ENCODE results near the gene PRPF6. TPM values are rescaled to one million over a fixed set of nuclear protein-coding genes. Genes with fewer than 3 reads are reported as not detected.

The PRPF6 gene
- total and polyA plus RNA-seq, 2 of the 13 experiments (the other 11 are each of a cell fraction or from before 2014, with no cell fraction given): 63.7 to 101 TPM

DNA sequence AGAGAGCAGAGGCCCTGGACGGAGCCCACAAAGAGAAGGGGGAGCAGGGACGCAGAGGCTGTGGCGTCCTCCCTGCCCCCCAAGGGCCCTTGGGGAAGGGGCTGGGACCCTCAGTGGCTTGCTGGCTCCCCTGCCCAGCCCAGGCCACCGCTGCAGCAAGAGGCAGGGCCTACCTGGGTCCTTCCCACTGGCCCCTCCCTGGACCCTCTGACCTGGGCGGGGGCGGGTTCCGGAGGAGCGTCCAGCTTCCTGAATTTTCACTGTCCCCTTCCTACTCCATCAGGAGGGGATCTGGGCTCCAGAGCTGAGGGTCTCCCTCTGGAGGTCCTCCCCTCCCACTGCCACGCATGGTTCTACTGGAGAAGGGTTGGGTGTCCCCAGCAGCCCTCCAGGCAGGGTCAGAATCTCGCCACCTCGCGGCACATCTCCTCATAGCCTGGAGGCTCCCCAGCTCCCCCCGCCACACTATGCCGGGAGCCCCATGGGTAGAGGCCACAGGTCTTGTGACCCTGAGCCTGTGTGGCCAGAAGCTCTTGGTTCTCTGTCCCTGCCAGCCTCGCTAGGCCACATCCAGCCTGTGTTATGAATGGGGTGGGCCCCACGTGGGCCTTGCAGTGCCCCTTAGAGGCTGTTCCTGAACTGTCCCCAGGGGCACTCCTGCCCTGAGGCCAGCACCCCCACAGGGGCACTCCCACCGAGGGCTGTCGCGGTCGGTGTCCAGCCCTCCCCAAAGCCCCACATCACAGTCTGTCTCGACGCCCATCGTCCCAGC, 69.5 kb downstream of the PRPF6 start (continued):
- TF ChIP-seq, protein P1, sequence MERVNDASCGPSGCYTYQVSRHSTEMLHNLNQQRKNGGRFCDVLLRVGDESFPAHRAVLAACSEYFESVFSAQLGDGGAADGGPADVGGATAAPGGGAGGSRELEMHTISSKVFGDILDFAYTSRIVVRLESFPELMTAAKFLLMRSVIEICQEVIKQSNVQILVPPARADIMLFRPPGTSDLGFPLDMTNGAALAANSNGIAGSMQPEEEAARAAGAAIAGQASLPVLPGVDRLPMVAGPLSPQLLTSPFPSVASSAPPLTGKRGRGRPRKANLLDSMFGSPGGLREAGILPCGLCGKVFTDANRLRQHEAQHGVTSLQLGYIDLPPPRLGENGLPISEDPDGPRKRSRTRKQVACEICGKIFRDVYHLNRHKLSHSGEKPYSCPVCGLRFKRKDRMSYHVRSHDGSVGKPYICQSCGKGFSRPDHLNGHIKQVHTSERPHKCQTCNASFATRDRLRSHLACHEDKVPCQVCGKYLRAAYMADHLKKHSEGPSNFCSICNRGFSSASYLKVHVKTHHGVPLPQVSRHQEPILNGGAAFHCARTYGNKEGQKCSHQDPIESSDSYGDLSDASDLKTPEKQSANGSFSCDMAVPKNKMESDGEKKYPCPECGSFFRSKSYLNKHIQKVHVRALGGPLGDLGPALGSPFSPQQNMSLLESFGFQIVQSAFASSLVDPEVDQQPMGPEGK (CRISPR knock-in tag; IDR thresholded peaks at IDR 0.05): peak; percentile 98
- TF ChIP-seq ZNF7 (CRISPR knock-in tag; IDR thresholded peaks at IDR 0.05): peak; percentile 7; the same call in 1 of the 2 replicates
- TF ChIP-seq, protein P2, sequence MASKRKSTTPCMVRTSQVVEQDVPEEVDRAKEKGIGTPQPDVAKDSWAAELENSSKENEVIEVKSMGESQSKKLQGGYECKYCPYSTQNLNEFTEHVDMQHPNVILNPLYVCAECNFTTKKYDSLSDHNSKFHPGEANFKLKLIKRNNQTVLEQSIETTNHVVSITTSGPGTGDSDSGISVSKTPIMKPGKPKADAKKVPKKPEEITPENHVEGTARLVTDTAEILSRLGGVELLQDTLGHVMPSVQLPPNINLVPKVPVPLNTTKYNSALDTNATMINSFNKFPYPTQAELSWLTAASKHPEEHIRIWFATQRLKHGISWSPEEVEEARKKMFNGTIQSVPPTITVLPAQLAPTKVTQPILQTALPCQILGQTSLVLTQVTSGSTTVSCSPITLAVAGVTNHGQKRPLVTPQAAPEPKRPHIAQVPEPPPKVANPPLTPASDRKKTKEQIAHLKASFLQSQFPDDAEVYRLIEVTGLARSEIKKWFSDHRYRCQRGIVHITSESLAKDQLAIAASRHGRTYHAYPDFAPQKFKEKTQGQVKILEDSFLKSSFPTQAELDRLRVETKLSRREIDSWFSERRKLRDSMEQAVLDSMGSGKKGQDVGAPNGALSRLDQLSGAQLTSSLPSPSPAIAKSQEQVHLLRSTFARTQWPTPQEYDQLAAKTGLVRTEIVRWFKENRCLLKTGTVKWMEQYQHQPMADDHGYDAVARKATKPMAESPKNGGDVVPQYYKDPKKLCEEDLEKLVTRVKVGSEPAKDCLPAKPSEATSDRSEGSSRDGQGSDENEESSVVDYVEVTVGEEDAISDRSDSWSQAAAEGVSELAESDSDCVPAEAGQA (IDR thresholded peaks at IDR 0.05; ENCODE audit: low read depth): no peak
- TF ChIP-seq, protein P2 (CRISPR knock-in tag; IDR thresholded peaks at IDR 0.05; ENCODE audit: borderline replicate concordance): peak; percentile 70; the same call in 1 of the 2 replicates
- peak; percentile 94 for TF ChIP-seq TARDBP (CRISPR knock-in tag; IDR thresholded peaks at IDR 0.05)
- TF ChIP-seq ZNF562 (CRISPR knock-in tag; IDR thresholded peaks at IDR 0.05; ENCODE audit: borderline replicate concordance): no peak
- 0 out of 2 replicates have a peak, but pooled peaks have one; percentile 56 for TF ChIP-seq YEATS2 (CRISPR knock-in tag; IDR thresholded peaks at IDR 0.05; ENCODE audit: borderline replicate concordance)
- TF ChIP-seq, protein P3, sequence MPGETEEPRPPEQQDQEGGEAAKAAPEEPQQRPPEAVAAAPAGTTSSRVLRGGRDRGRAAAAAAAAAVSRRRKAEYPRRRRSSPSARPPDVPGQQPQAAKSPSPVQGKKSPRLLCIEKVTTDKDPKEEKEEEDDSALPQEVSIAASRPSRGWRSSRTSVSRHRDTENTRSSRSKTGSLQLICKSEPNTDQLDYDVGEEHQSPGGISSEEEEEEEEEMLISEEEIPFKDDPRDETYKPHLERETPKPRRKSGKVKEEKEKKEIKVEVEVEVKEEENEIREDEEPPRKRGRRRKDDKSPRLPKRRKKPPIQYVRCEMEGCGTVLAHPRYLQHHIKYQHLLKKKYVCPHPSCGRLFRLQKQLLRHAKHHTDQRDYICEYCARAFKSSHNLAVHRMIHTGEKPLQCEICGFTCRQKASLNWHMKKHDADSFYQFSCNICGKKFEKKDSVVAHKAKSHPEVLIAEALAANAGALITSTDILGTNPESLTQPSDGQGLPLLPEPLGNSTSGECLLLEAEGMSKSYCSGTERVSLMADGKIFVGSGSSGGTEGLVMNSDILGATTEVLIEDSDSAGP (CRISPR knock-in tag; IDR thresholded peaks at IDR 0.05; ENCODE audit: borderline replicate concordance): peak; percentile 86
- no peak; the same call in 1 of the 2 replicates for TF ChIP-seq TEAD2 (CRISPR knock-in tag; IDR thresholded peaks at IDR 0.05)
- peak; percentile 76 for TF ChIP-seq TBX2 (CRISPR knock-in tag; IDR thresholded peaks at IDR 0.05; ENCODE audit: borderline replicate concordance)
- TF ChIP-seq SMAD3 (CRISPR knock-in tag; IDR thresholded peaks at IDR 0.05): no peak
- peak; percentile 94 for TF ChIP-seq ZNF772 (CRISPR knock-in tag; IDR thresholded peaks at IDR 0.05)
- TF ChIP-seq RELA (CRISPR knock-in tag; IDR thresholded peaks at IDR 0.05): no peak
- no peak for TF ChIP-seq SNRNP70 (IDR thresholded peaks at IDR 0.05; ENCODE audit: low read depth, low read length)
- TF ChIP-seq ADNP (CRISPR knock-in tag; IDR thresholded peaks at IDR 0.05): no peak
- TF ChIP-seq ELF3 (CRISPR knock-in tag; IDR thresholded peaks at IDR 0.05): peak; percentile 10
- TF ChIP-seq, protein P4, sequence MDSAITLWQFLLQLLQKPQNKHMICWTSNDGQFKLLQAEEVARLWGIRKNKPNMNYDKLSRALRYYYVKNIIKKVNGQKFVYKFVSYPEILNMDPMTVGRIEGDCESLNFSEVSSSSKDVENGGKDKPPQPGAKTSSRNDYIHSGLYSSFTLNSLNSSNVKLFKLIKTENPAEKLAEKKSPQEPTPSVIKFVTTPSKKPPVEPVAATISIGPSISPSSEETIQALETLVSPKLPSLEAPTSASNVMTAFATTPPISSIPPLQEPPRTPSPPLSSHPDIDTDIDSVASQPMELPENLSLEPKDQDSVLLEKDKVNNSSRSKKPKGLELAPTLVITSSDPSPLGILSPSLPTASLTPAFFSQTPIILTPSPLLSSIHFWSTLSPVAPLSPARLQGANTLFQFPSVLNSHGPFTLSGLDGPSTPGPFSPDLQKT (CRISPR knock-in tag; IDR thresholded peaks at IDR 0.05; ENCODE audit: borderline replicate concordance): 0 out of 2 replicates have a peak, but pooled peaks have one; percentile 12
- TF ChIP-seq RBM22 (optimal IDR thresholded peaks at IDR 0.05; ENCODE audit: low read length): no peak
- peak; percentile 8; the same call in 1 of the 2 replicates for TF ChIP-seq ZNF619 (CRISPR knock-in tag; IDR thresholded peaks at IDR 0.05)

All from HepG2 (cell line).